Measurements from ENCODE around the gene CPLANE2. TPM values are rescaled to one million over a fixed set of nuclear protein-coding genes. Genes with fewer than 3 reads are reported as not detected.

Gene CPLANE2
- total RNA-seq, 1 experiment from 2014 or later: 4.2 TPM

- H3K9me3 Mint-ChIP-seq (ENCODE audit: low read depth, unreplicated experiment): no peaks in the 10 kb centered on the region
- intact Hi-C loops (cut with micrococcal nuclease; ENCODE audit: unreplicated experiment): loop anchor here (2.0 kb wide), 1 partner anchor 39 kb away; no protein-coding TSS in a partner anchor
- BruUV-seq (replicated peaks): no TSS peak
These were observed 53.0 kb downstream of the CPLANE2 start for GRCh38 chr1:16183765-16184556.

DNA sequence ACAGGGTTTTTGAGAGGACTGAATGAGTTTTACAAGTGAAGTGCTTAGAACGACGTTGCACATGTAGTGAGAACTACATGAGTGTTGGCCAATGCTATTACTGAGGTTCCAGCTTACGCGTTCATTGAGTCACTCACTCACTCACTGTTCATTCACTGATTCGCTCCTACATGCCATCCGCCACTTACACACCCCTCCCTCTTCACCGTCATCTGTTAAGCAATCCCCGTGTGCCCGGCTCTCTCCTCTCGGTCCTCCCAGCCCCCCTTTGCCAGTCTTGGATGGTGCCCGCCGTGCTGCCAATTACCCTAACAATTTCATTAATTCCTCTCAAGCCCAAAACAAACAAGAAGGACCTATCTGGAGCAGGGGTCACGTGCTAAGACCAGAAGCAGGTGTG, 53.8 kb downstream of the CPLANE2 start:
- no peaks in the 10 kb centered on the region for H3K9me3 Mint-ChIP-seq (ENCODE audit: low read depth, unreplicated experiment)
- H3K27me3 Mint-ChIP-seq (ENCODE audit: unreplicated experiment): no peaks in the 10 kb centered on the region
- TF ChIP-seq, protein P1, sequence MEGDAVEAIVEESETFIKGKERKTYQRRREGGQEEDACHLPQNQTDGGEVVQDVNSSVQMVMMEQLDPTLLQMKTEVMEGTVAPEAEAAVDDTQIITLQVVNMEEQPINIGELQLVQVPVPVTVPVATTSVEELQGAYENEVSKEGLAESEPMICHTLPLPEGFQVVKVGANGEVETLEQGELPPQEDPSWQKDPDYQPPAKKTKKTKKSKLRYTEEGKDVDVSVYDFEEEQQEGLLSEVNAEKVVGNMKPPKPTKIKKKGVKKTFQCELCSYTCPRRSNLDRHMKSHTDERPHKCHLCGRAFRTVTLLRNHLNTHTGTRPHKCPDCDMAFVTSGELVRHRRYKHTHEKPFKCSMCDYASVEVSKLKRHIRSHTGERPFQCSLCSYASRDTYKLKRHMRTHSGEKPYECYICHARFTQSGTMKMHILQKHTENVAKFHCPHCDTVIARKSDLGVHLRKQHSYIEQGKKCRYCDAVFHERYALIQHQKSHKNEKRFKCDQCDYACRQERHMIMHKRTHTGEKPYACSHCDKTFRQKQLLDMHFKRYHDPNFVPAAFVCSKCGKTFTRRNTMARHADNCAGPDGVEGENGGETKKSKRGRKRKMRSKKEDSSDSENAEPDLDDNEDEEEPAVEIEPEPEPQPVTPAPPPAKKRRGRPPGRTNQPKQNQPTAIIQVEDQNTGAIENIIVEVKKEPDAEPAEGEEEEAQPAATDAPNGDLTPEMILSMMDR (IDR thresholded peaks at IDR 0.05; ENCODE audit: unreplicated experiment): no peak
- no peak overlapping the region for H3K4me3 Mint-ChIP-seq (ENCODE audit: low read depth, unreplicated experiment)
- no peak for DNase-seq
- CTCF ChIA-PET: no interaction called here
- BruUV-seq (replicated peaks): no TSS peak
- peak overlapping the region; percentile 33 for H3K27ac Mint-ChIP-seq (ENCODE audit: unreplicated experiment)
- peaks cover 18% of the 10 kb centered on the region for H3K36me3 Mint-ChIP-seq (ENCODE audit: insufficient read depth, unreplicated experiment)
- peaks cover 31% of the 10 kb centered on the region for H3K4me1 Mint-ChIP-seq (ENCODE audit: low read depth, unreplicated experiment)
- intact Hi-C loops (cut with micrococcal nuclease; ENCODE audit: unreplicated experiment): loop anchor here (2.0 kb wide), 1 partner anchor 38 kb away; no protein-coding TSS in a partner anchor

More at GRCh38 chr1:16183765-16184556, 53.0 kb downstream of the CPLANE2 start:
- TF ChIP-seq, protein P1 (IDR thresholded peaks at IDR 0.05; ENCODE audit: unreplicated experiment): no peak
- no peak overlapping the region for H3K4me3 Mint-ChIP-seq (ENCODE audit: low read depth, unreplicated experiment)
- peaks cover 29% of the 10 kb centered on the region for H3K4me1 Mint-ChIP-seq (ENCODE audit: low read depth, unreplicated experiment)
- CTCF ChIA-PET: no interaction called here
- H3K36me3 Mint-ChIP-seq (ENCODE audit: insufficient read depth, unreplicated experiment): peaks cover 10% of the 10 kb centered on the region
- H3K27me3 Mint-ChIP-seq (ENCODE audit: unreplicated experiment): no peaks in the 10 kb centered on the region
- no peak for DNase-seq
- H3K27ac Mint-ChIP-seq (ENCODE audit: unreplicated experiment): peak overlapping the region; percentile 33

DNA sequence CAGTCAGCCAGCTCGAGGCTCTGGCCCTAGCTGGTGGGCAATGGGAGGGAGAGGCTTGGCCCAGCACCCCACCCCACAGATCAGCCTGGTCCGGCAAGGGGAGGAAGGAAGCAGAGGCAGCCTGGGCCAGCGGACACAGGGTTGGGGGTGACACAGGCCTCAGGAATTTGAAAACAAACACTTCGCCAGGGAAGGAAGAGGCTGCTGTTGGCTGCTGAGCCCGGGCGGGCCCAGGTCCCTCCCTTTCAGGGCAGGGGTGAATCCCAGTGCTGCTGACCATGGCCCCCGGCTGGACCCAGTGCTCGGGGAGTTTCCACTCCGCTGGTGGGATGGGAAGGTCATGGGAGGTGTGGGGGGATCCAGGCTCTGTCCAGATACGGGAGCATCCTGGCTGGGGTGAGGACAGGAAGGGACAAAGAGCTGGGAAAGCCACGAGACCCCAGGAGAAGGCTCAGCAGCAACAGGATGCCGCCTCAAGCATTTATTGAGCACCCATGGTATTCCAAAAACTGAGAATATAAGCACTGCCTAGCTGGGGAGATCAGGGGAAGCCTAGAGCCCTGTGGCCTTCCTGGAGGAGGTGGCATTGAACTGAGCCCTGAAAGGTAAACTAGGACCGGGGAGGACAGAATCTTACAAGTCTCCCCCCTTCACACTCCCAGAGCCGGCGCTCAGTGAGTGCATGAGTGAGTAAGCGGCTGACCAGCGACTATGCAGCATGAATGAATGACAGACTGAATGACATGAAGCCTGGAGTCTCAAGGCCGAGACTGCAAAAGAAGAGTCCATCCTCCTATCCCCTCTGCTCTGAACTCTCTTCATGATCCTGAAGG, 54.9 kb downstream of the CPLANE2 start:
- no peaks in the 10 kb centered on the region for H3K9me3 Mint-ChIP-seq (ENCODE audit: low read depth, unreplicated experiment)

More for the DNA sequence above, 54.9 kb downstream of the CPLANE2 start:
- Mint-ChIP-seq H3K36me3 (ENCODE audit: insufficient read depth, unreplicated experiment) (peaks cover 20% of the 10 kb centered on the region), H3K27ac (ENCODE audit: unreplicated experiment) (peak overlapping the region; percentile 97), H3K4me3 (ENCODE audit: low read depth, unreplicated experiment) (peak overlapping the region; percentile 65), H3K27me3 (ENCODE audit: unreplicated experiment) (no peaks in the 10 kb centered on the region), H3K4me1 (ENCODE audit: low read depth, unreplicated experiment) (peaks cover 38% of the 10 kb centered on the region)
- CTCF ChIA-PET: interaction anchor here (0.6 to 1.2 kb wide), 3 partner anchors 8 to 851 kb away, joined by 3 to 5 read pairs (median 3); no protein-coding TSS in a partner anchor
- intact Hi-C loops (cut with micrococcal nuclease; ENCODE audit: unreplicated experiment): loop anchor here (2.0 kb wide), 1 partner anchor 37 kb away; no protein-coding TSS in a partner anchor
- TF ChIP-seq, protein P1 (IDR thresholded peaks at IDR 0.05; ENCODE audit: unreplicated experiment): no peak
- BruUV-seq (replicated peaks): TSS peak; percentile 67
- peak; percentile 89 for DNase-seq

Other genes starting within 250 kb of the CPLANE2 start
- gene SRARP, start 232.9 kb downstream of the CPLANE2 start, total RNA-seq (2022): not detected in 2 replicates
- not detected in 2 replicates for gene HSPB7, start 219.1 kb downstream of the CPLANE2 start, total RNA-seq (2022)
- gene CLCNKA, start 215.1 kb downstream of the CPLANE2 start, total RNA-seq (2022): not detected in 2 replicates
- not detected in 2 replicates for gene CLCNKB, start 193.4 kb downstream of the CPLANE2 start, total RNA-seq (2022)
- gene FAM131C, start 163.5 kb downstream of the CPLANE2 start, total RNA-seq (2022): 0.93 and 0.94 TPM in 2 replicates
- 130 and 161 TPM in 2 replicates for gene EPHA2, start 81.1 kb downstream of the CPLANE2 start, total RNA-seq (2022)
- gene ARHGEF19, start 24.5 kb downstream of the CPLANE2 start, total RNA-seq (2022): 16.6 and 17.2 TPM in 2 replicates
- gene FBXO42, start 115.3 kb upstream of the CPLANE2 start, total RNA-seq (2022): 10.6 and 13.3 TPM in 2 replicates
- gene SZRD1, start 130.1 kb upstream of the CPLANE2 start, total RNA-seq (2022): 95.9 and 107 TPM in 2 replicates
- not detected in 2 replicates for gene SPATA21, start 200.2 kb upstream of the CPLANE2 start, total RNA-seq (2022)
- 28.1 and 30.7 TPM in 2 replicates for gene NECAP2, start 203.5 kb upstream of the CPLANE2 start, total RNA-seq (2022)

All from Calu3 (cell line).